Suprapubic skin (tissue), 4 donors: Measurements from ENCODE around the gene PSMC3. TPM values are rescaled to one million over a fixed set of nuclear protein-coding genes. Genes with fewer than 3 reads are reported as not detected.

Experiments
- DNase-seq, 2 donors: peaks; one replicate each; pipeline ENCODE4 v3.0.0-alpha.2; 2019; ENCODE audit warnings: low spot score in 2 of 2
- H3K27ac ChIP-seq: fragments of 200-600 bp; sonication (generic); one replicate; pipeline ENCODE4 v1.5.1; 2019
- H3K27me3 ChIP-seq: fragments of 200-600 bp; sonication (generic); one replicate; pipeline ENCODE4 v1.5.1; 2019
- H3K36me3 ChIP-seq: fragments of 200-600 bp; sonication (generic); one replicate; pipeline ENCODE4 v1.5.1; 2019
- H3K4me1 ChIP-seq: fragments of 200-600 bp; sonication (generic); one replicate; pipeline ENCODE4 v1.5.1; 2019
- H3K4me3 ChIP-seq: fragments of 200-600 bp; sonication (generic); one replicate; pipeline ENCODE4 v1.5.1; 2019; ENCODE audit warnings: mild to moderate bottlenecking
- H3K9me3 ChIP-seq: fragments of 200-600 bp; sonication (generic); one replicate; pipeline ENCODE4 v1.5.1; 2019
- EP300 ChIP-seq: sonication (generic); formaldehyde crosslinking; IDR thresholded peaks from one replicate; pipeline ENCODE4 v1.6.1; 2017; ENCODE audit warnings: antibody characterized with exemption
- POLR2A ChIP-seq, 2 donors: fragments of 450-650 bp; IDR thresholded peaks; one replicate each; pipeline ENCODE4 v1.6.1; 2017; ENCODE audit warnings: antibody characterized with exemption in 2 of 2, mild to moderate bottlenecking in 2 of 2, moderate library complexity in 2 of 2
- POLR2AphosphoS5 ChIP-seq, 3 donors: sonication (generic); formaldehyde crosslinking; IDR thresholded peaks; one replicate each; pipeline ENCODE4 v1.6.1; 2017; ENCODE audit warnings: antibody characterized with exemption in 3 of 3
- WGBS: methylation state at CpG from one replicate; pipeline ENCODE4 v1.1.5; 2018; 5-methylcytosine and 5-hydroxymethylcytosine counted together
- total RNA-seq, 4 donors: library from RNA; depleted of rRNA; stranded (reverse); fragments of >200 nt; gene quantifications; one replicate each; pipeline ENCODE4 v1.1.0, GENCODE V29; 2016
- TF ChIP-seq, protein P1 (sequence below), 2 donors: fragments of 200-600 bp in 1 of 2; fragments of 450-650 bp in 1 of 2; sonication (generic) in 1 of 2; IDR thresholded peaks; one replicate each; pipeline ENCODE4 v1.5.1; 2016 to 2019; ENCODE audit warnings: antibody characterized with exemption in 2 of 2, mild to moderate bottlenecking in 1 of 2, moderate library complexity in 1 of 2

The PSMC3 gene
- total RNA-seq, 4 donors from 2014 or later, result 52.5 to 124 (median 103) TPM

GRCh38 chr11:47418454-47419259, 7.6 kb downstream of the PSMC3 start:
- Histone ChIP-seq H3K27ac (no peak overlapping the region), H3K9me3 (no peaks in the 10 kb centered on the region), H3K27me3 (no peaks in the 10 kb centered on the region), H3K4me3 (no peak overlapping the region), H3K4me1 (peaks cover 26% of the 10 kb centered on the region), H3K36me3 (peaks cover 82% of the 10 kb centered on the region)
- DNase-seq, result no peak
- WGBS, result 64% methylated on average over 13 of the region's 23 CpGs
- no peak for TF ChIP-seq POLR2AphosphoS5 (IDR thresholded peaks at IDR 0.05)
- no peak for TF ChIP-seq POLR2A (IDR thresholded peaks at IDR 0.05)
- no peak for TF ChIP-seq EP300
- TF ChIP-seq, protein P1, sequence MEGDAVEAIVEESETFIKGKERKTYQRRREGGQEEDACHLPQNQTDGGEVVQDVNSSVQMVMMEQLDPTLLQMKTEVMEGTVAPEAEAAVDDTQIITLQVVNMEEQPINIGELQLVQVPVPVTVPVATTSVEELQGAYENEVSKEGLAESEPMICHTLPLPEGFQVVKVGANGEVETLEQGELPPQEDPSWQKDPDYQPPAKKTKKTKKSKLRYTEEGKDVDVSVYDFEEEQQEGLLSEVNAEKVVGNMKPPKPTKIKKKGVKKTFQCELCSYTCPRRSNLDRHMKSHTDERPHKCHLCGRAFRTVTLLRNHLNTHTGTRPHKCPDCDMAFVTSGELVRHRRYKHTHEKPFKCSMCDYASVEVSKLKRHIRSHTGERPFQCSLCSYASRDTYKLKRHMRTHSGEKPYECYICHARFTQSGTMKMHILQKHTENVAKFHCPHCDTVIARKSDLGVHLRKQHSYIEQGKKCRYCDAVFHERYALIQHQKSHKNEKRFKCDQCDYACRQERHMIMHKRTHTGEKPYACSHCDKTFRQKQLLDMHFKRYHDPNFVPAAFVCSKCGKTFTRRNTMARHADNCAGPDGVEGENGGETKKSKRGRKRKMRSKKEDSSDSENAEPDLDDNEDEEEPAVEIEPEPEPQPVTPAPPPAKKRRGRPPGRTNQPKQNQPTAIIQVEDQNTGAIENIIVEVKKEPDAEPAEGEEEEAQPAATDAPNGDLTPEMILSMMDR (IDR thresholded peaks at IDR 0.05), result no peak

GRCh38 chr11:47417712-47418111, 8.5 kb downstream of the PSMC3 start:
- 82% methylated on average over 6 of the region's 6 CpGs for WGBS
- Histone ChIP-seq H3K36me3 (peaks cover 80% of the 10 kb centered on the region), H3K27ac (no peak overlapping the region)

DNA sequence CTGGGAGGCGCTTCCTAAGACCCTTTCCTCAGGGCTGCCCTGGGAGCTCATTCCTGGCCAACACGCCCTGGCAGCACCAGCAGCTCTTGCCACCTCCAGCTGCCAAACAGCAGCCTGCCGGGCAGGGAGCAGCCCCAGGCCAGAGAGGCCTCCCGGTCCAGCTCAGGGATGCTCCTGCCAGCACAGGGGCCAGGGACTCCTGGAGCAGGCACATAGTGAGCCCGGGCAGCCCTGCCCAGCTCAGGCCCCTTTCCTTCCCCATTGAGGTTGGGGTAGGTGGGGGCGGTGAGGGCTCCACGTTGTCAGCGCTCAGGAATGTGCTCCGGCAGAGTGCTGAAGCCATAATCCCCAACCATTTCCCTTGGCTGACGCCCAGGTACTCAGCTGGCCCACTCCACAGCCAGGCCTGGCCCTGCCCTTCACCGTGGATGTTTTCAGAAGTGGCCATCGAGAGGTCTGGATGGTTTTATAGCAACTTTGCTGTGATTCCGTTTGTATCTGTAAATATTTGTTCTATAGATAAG, 10.2 kb downstream of the PSMC3 start:
- H3K4me1 ChIP-seq, result peaks cover 33% of the 10 kb centered on the region

More at GRCh38 chr11:47417712-47418111, 8.5 kb downstream of the PSMC3 start:
- H3K27me3 ChIP-seq, result no peaks in the 10 kb centered on the region
- peak in 1 of 2 donors; percentile 60 for DNase-seq
- no peak overlapping the region for H3K4me3 ChIP-seq
- no peaks in the 10 kb centered on the region for H3K9me3 ChIP-seq
- no peak for TF ChIP-seq EP300
- TF ChIP-seq POLR2A (IDR thresholded peaks at IDR 0.05), result no peak
- TF ChIP-seq POLR2AphosphoS5 (IDR thresholded peaks at IDR 0.05), result no peak
- TF ChIP-seq, protein P1 (IDR thresholded peaks at IDR 0.05), result no peak
- H3K4me1 ChIP-seq, result peaks cover 26% of the 10 kb centered on the region

DNA sequence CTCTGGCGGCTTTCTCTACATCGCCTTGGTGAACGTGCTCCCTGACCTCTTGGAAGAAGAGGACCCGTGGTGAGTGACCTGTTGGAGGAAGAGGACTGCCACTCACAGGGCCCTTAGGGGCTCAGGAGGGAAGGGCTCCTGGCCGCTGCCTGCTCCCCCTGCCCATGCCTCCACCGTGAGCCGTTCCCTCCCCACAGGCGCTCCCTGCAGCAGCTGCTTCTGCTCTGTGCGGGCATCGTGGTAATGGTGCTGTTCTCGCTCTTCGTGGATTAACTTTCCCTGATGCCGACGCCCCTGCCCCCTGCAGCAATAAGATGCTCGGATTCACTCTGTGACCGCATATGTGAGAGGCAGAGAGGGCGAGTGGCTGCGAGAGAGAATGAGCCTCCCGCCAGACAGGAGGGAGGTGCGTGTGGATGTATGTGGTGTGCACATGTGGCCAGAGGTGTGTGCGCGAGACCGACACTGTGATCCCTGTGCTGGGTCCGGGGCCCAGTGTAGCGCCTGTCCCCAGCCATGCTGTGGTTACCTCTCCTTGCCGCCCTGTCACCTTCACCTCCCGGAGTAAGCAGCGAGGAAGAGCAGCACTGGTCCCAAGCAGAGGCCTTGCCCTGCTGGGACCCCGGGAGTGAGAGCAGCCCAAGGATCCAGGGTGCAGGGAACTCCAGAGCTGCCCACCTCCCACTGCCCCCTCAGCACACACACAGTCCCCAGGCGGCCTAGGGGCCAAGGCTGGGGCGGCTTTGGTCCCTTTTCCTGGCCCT, 11.0 kb downstream of the PSMC3 start:
- H3K4me1 ChIP-seq, result peaks cover 40% of the 10 kb centered on the region
- peak overlapping the region; percentile 75 for H3K27ac ChIP-seq
- DNase-seq, result peak in 1 of 2 donors; percentile 58
- peaks cover 68% of the 10 kb centered on the region for H3K36me3 ChIP-seq
- no peak overlapping the region for H3K4me3 ChIP-seq
- H3K9me3 ChIP-seq, result no peaks in the 10 kb centered on the region
- no peaks in the 10 kb centered on the region for H3K27me3 ChIP-seq
- WGBS, result 82% methylated on average over 27 of the region's 31 CpGs
- TF ChIP-seq, protein P1 (IDR thresholded peaks at IDR 0.05), result no peak
- TF ChIP-seq POLR2A (IDR thresholded peaks at IDR 0.05) (no peak), POLR2AphosphoS5 (IDR thresholded peaks at IDR 0.05) (no peak), EP300 (no peak)

More for the DNA sequence above, 10.2 kb downstream of the PSMC3 start:
- DNase-seq, result peak in 1 of 2 donors; percentile 85
- TF ChIP-seq EP300, result no peak
- TF ChIP-seq POLR2A (IDR thresholded peaks at IDR 0.05), result no peak
- TF ChIP-seq, protein P1 (IDR thresholded peaks at IDR 0.05), result no peak
- Histone ChIP-seq H3K27me3 (no peaks in the 10 kb centered on the region), H3K4me3 (no peak overlapping the region), H3K36me3 (peaks cover 71% of the 10 kb centered on the region), H3K27ac (peak overlapping the region; percentile 75), H3K9me3 (no peaks in the 10 kb centered on the region)
- WGBS, result 12% methylated on average over 7 of the region's 13 CpGs

GRCh38 chr11:47414685-47415070, 11.6 kb downstream of the PSMC3 start:
- TF ChIP-seq POLR2AphosphoS5 (IDR thresholded peaks at IDR 0.05) (no peak), POLR2A (IDR thresholded peaks at IDR 0.05) (no peak), EP300 (no peak)
- TF ChIP-seq, protein P1 (IDR thresholded peaks at IDR 0.05), result no peak
- 71% methylated on average over 1 of the region's 19 CpGs for WGBS
- H3K27me3 ChIP-seq, result no peaks in the 10 kb centered on the region
- H3K4me3 ChIP-seq, result no peak overlapping the region
- no peaks in the 10 kb centered on the region for H3K9me3 ChIP-seq
- peaks cover 46% of the 10 kb centered on the region for H3K4me1 ChIP-seq
- no peak overlapping the region for H3K27ac ChIP-seq
- peaks cover 63% of the 10 kb centered on the region for H3K36me3 ChIP-seq
- DNase-seq, result peak in 1 of 2 donors; percentile 71
